Measurements from ENCODE around the gene TUBB. TPM values are rescaled to one million over a fixed set of nuclear protein-coding genes. Genes with fewer than 3 reads are reported as not detected.

Gene TUBB
- total and polyA plus RNA-seq, 9 of the 15 experiments (the other 6 are each of a cell fraction or from before 2014, with no cell fraction given), result 971 to 2,870 (median 1,478) TPM

GRCh38 chr6:30717129-30717844 lies 2.9 kb upstream of the TUBB start, which contains the start of gene MDC1 (continued):
- TF ChIP-seq CBX1 (IDR thresholded peaks at IDR 0.05; ENCODE audit: low read depth) (no peak), FOXJ3 (CRISPR knock-in tag; IDR thresholded peaks at IDR 0.05) (no peak), ZNF507 (tag; conservative IDR thresholded peaks at IDR 0.05) (no peak), ID3 (CRISPR knock-in tag; IDR thresholded peaks at IDR 0.05) (no peak), ID3 (tag; IDR thresholded peaks at IDR 0.05) (no peak), ZNF785 (CRISPR knock-in tag; IDR thresholded peaks at IDR 0.05) (no peak), PHTF2 (CRISPR knock-in tag; IDR thresholded peaks at IDR 0.05) (0 out of 2 replicates have a peak, but pooled peaks have one; percentile 71), ZBTB26 (CRISPR knock-in tag; IDR thresholded peaks at IDR 0.05) (no peak), ZNF639 (CRISPR knock-in tag; conservative IDR thresholded peaks at IDR 0.05 in 1 of 2, IDR thresholded peaks at IDR 0.05 in 1 of 2) (peak in 1 of 2 experiments; percentile 95; a peak in 2 of 4 replicates), HDAC2 (IDR thresholded peaks at IDR 0.05) (peak; percentile 45; the same call in 1 of the 2 replicates), HMGN3 (IDR thresholded peaks at IDR 0.05; ENCODE audit: borderline replicate concordance, extremely low read depth, insufficient read length, low read depth, low read length) (peak; percentile 86), IRF1 (CRISPR knock-in tag; IDR thresholded peaks at IDR 0.05; ENCODE audit: borderline replicate concordance) (no peak), RB1 (IDR thresholded peaks at IDR 0.05; ENCODE audit: low read depth) (peak; percentile 100), KLF1 (tag; IDR thresholded peaks at IDR 0.05) (no peak), ZKSCAN8 (CRISPR knock-in tag; IDR thresholded peaks at IDR 0.05) (no peak), PHF20 (IDR thresholded peaks at IDR 0.05; ENCODE audit: partially characterized antibody) (peak; percentile 58), ZNF655 (CRISPR knock-in tag; IDR thresholded peaks at IDR 0.05) (no peak), ZNF184 (CRISPR knock-in tag; IDR thresholded peaks at IDR 0.05) (no peak), NCOA1 (IDR thresholded peaks at IDR 0.05; ENCODE audit: low read depth) (no peak; the same call in 1 of the 2 replicates), HMG20B (CRISPR knock-in tag; IDR thresholded peaks at IDR 0.05) (no peak), JUN (IDR thresholded peaks at IDR 0.05; ENCODE audit: borderline replicate concordance, low read depth, low read length) (peak; percentile 85), JUN (CRISPR knock-in tag; IDR thresholded peaks at IDR 0.05; ENCODE audit: borderline replicate concordance) (peak; percentile 93; the same call in 1 of the 2 replicates), ZNF212 (CRISPR knock-in tag; IDR thresholded peaks at IDR 0.05) (no peak), NFE2 (IDR thresholded peaks at IDR 0.05; ENCODE audit: low read depth) (peak; percentile 97)

All from K562 (cell line).